Natural killer cell (primary cell): ENCODE measurements around the gene LRSAM1. TPM values are rescaled to one million over a fixed set of nuclear protein-coding genes. Genes with fewer than 3 reads are reported as not detected.

Experiments
- ATAC-seq, 3 donors: fragments of 150-1000 bp in 2 of 3; fragments of 200-7000 bp in 1 of 3; cut with Tn5 transposase; 1 replicate in 1 of 3; 2 replicates in 2 of 3; pipeline ENCODE4 v1.10.0; 2021; ENCODE audit warnings: mild to moderate bottlenecking in 2 of 3, moderate library complexity in 2 of 3
- DNase-seq, 2 donors: peaks; one replicate each; pipeline versions ENCODE4 v3.0.0 to v3.0.0-alpha.2; 2013 to 2021; ENCODE audit warnings: mixed read lengths in 1 of 2
- H3K27ac ChIP-seq: one replicate; pipeline ENCODE4 v1.5.1; 2013; ENCODE audit warnings: mild to moderate bottlenecking, low read length
- H3K27me3 ChIP-seq: one replicate; pipeline ENCODE4 v1.6.1; 2013; ENCODE audit warnings: low read length; ENCODE audit not compliant: control insufficient read depth, insufficient read depth
- H3K36me3 ChIP-seq: one replicate; pipeline ENCODE4 v1.6.1; 2013; ENCODE audit warnings: low read length; ENCODE audit not compliant: control insufficient read depth, insufficient read depth
- H3K4me1 ChIP-seq: one replicate; pipeline ENCODE4 v1.6.1; 2013; ENCODE audit warnings: low read length; ENCODE audit not compliant: control insufficient read depth, insufficient read depth
- H3K4me3 ChIP-seq: one replicate; pipeline ENCODE4 v1.5.1; 2013; ENCODE audit warnings: low read length
- H3K9me3 ChIP-seq: one replicate; pipeline ENCODE4 v1.6.1; 2013; ENCODE audit warnings: low read length; ENCODE audit not compliant: control insufficient read depth, insufficient read depth
- H3K27ac Mint-ChIP-seq, 2 donors: one replicate each; pipeline ENCODE4 v1.8.0; 2022; ENCODE audit warnings: mild to moderate bottlenecking in 2 of 2, mixed read lengths in 2 of 2, moderate library complexity in 1 of 2
- H3K27me3 Mint-ChIP-seq, 2 donors: one replicate each; pipeline ENCODE4 v1.8.0; 2022; ENCODE audit warnings: low read depth in 2 of 2, mixed read lengths in 2 of 2
- H3K36me3 Mint-ChIP-seq: one replicate; pipeline ENCODE4 v1.8.0; 2022; ENCODE audit warnings: mixed read lengths
- H3K4me1 Mint-ChIP-seq, 2 donors: one replicate each; pipeline ENCODE4 v1.8.0; 2022; ENCODE audit warnings: mixed read lengths in 2 of 2
- H3K4me3 Mint-ChIP-seq: one replicate; pipeline ENCODE4 v1.8.0; 2022; ENCODE audit warnings: mild to moderate bottlenecking, moderate library complexity, mixed read lengths
- H3K9me3 Mint-ChIP-seq, 2 donors: one replicate each; pipeline ENCODE4 v1.8.0; 2022; ENCODE audit warnings: mixed read lengths in 2 of 2
- CTCF ChIP-seq: fragments of 200-600 bp; IDR thresholded peaks from one replicate; pipeline ENCODE4 v1.8.0; 2022; ENCODE audit warnings: antibody characterized with exemption
- WGBS: methylation state at CpG from one replicate; pipeline ENCODE4 v1.1.7; 2013; ENCODE audit warnings: missing lambda C conversion rate; ENCODE audit not compliant: insufficient coverage; 5-methylcytosine and 5-hydroxymethylcytosine counted together
- intact Hi-C: fragments of 100-400 bp; cut with micrococcal nuclease; formaldehyde crosslinking; loops from one replicate; pipeline ENCODE4 v1.14.2; 2022
- total RNA-seq, 4 donors: library from RNA; stranded (reverse); fragments of 120-200 nt in 1 of 4; gene quantifications; one replicate each; pipeline versions ENCODE4 v1.2.3 to v1.2.4, GENCODE V29; 2013 to 2022

Gene LRSAM1
- total RNA-seq, 3 donors from 2014 or later (not counting 1 experiment from before 2014, with no cell fraction given) = 17.4 to 24.6 (median 20.7) TPM

GRCh38 chr9:127423476-127423933, 27.8 kb upstream of the LRSAM1 start:
- intact Hi-C loops = loop anchor here (10.0 kb wide), 1 partner anchor 139 kb away; no protein-coding TSS in a partner anchor
- Mint-ChIP-seq H3K27me3 (no peaks in the 10 kb centered on the region), H3K27ac (peak overlapping the region; percentile 95 to 99), H3K4me3 (peak overlapping the region; percentile 99), H3K9me3 (no peaks in the 10 kb centered on the region), H3K36me3 (no peaks in the 10 kb centered on the region), H3K4me1 (peaks cover 41 to 56% of the 10 kb centered on the region in 2 donors)
- WGBS = 2% methylated on average over 4 of the region's 9 CpGs
- H3K27me3 ChIP-seq = no peaks in the 10 kb centered on the region
- peak overlapping the region; percentile 76 for H3K4me3 ChIP-seq
- ATAC-seq (no peak), DNase-seq (no peak)
- TF ChIP-seq CTCF = no peak
- peak overlapping the region; percentile 62 for H3K27ac ChIP-seq
- no peaks in the 10 kb centered on the region for H3K9me3 ChIP-seq
- H3K4me1 ChIP-seq = peaks cover 33% of the 10 kb centered on the region
- H3K36me3 ChIP-seq = peaks cover 3% of the 10 kb centered on the region

- peak within 1 kb of the TSS; percentile 95 to 99 for H3K27ac Mint-ChIP-seq
- H3K4me3 Mint-ChIP-seq = peak within 1 kb of the TSS; percentile 99
- peak within 1 kb of the TSS; percentile 76 for H3K4me3 ChIP-seq
- ATAC-seq = peak; percentile 90 to 94 (median 93)
- peaks cover 27% of the 10 kb centered on the region for H3K4me1 ChIP-seq
- peak; percentile 90 to 94 for DNase-seq
- TF ChIP-seq CTCF = no peak
- H3K36me3 ChIP-seq = peaks cover 8% of the 10 kb centered on the region
- H3K36me3 Mint-ChIP-seq = no peaks in the 10 kb centered on the region
- WGBS = under 1% methylated on average over 54 of the region's 54 CpGs
- H3K27me3 ChIP-seq = no peaks in the 10 kb centered on the region
- H3K9me3 Mint-ChIP-seq = no peaks in the 10 kb centered on the region
- H3K4me1 Mint-ChIP-seq = peaks cover 37 to 51% of the 10 kb centered on the region in 2 donors
- H3K27ac ChIP-seq = peak within 1 kb of the TSS; percentile 62
- intact Hi-C loops = loop anchor here (1.0 to 10.0 kb wide), 3 partner anchors 27 to 139 kb away; partner anchors contain the start of genes LRSAM1, RPL12 and SLC2A8
- no peaks in the 10 kb centered on the region for H3K9me3 ChIP-seq
- no peaks in the 10 kb centered on the region for H3K27me3 Mint-ChIP-seq
Measured at GRCh38 chr9:127423934-127424675, 27.2 kb upstream of the LRSAM1 start, which contains the start of gene ZNF79. Gene ZNF79 (plus strand): TSS chr9:127424382. CDS start chr9:127424788, 406 bp downstream.

- peak in 1 of 2 donors; percentile 68 for DNase-seq
- intact Hi-C loops = loop anchor here (1.0 to 10.0 kb wide), 3 partner anchors 27 to 140 kb away; partner anchors contain the start of genes LRSAM1, RPL12 and SLC2A8
- 1% methylated on average over 13 of the region's 13 CpGs for WGBS
- Histone ChIP-seq H3K4me3 (peak overlapping the region; percentile 76), H3K27me3 (no peaks in the 10 kb centered on the region), H3K9me3 (no peaks in the 10 kb centered on the region), H3K27ac (peak overlapping the region; percentile 62), H3K4me1 (peaks cover 25% of the 10 kb centered on the region), H3K36me3 (peaks cover 11% of the 10 kb centered on the region)
- peak overlapping the region; percentile 99 for H3K4me3 Mint-ChIP-seq
- H3K27me3 Mint-ChIP-seq = no peaks in the 10 kb centered on the region
- no peak for TF ChIP-seq CTCF
- no peaks in the 10 kb centered on the region for H3K9me3 Mint-ChIP-seq
- peak overlapping the region; percentile 95 to 99 for H3K27ac Mint-ChIP-seq
- peak; percentile 15 to 38 (median 31) for ATAC-seq
- no peaks in the 10 kb centered on the region for H3K36me3 Mint-ChIP-seq
- H3K4me1 Mint-ChIP-seq = peaks cover 37 to 51% of the 10 kb centered on the region in 2 donors
Measured at GRCh38 chr9:127424676-127424999, 26.7 kb upstream of the LRSAM1 start.
